ENCODE results near the gene ELAC2. TPM values are rescaled to one million over a fixed set of nuclear protein-coding genes. Genes with fewer than 3 reads are reported as not detected.

ELAC2 gene
- total and polyA plus RNA-seq, 11 donors = 28.2 to 114 (median 66.8) TPM

GRCh38 chr17:13014801-13015200 lies 3.0 kb downstream of the ELAC2 start:
- 91 to 97% (median 93%) methylated on average over 7 of the region's 7 CpGs for WGBS, 4 donors
- no peak overlapping the region for H3K4me3 ChIP-seq
- peaks cover 0 to 22% (median 11%) of the 10 kb centered on the region in 12 donors for H3K4me1 ChIP-seq
- H3K27me3 ChIP-seq = no peaks in the 10 kb centered on the region
- no peak for ATAC-seq
- intact Hi-C loops (cut with DNase I) = loop anchor here in 1 of 10 donors (5.0 kb wide), 1 partner anchor 348 kb away; the partner anchor contains the start of gene MYOCD
- no peaks in the 10 kb centered on the region for H3K9me3 ChIP-seq
- DNase-seq = no peak
- TF ChIP-seq, protein P1, sequence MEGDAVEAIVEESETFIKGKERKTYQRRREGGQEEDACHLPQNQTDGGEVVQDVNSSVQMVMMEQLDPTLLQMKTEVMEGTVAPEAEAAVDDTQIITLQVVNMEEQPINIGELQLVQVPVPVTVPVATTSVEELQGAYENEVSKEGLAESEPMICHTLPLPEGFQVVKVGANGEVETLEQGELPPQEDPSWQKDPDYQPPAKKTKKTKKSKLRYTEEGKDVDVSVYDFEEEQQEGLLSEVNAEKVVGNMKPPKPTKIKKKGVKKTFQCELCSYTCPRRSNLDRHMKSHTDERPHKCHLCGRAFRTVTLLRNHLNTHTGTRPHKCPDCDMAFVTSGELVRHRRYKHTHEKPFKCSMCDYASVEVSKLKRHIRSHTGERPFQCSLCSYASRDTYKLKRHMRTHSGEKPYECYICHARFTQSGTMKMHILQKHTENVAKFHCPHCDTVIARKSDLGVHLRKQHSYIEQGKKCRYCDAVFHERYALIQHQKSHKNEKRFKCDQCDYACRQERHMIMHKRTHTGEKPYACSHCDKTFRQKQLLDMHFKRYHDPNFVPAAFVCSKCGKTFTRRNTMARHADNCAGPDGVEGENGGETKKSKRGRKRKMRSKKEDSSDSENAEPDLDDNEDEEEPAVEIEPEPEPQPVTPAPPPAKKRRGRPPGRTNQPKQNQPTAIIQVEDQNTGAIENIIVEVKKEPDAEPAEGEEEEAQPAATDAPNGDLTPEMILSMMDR (IDR thresholded peaks at IDR 0.05) = no peak
- no peak for TF ChIP-seq POLR2A (IDR thresholded peaks at IDR 0.05)
- peaks cover 0 to 70% (median 65%) of the 10 kb centered on the region in 9 donors for H3K36me3 ChIP-seq
- H3K27ac ChIP-seq = no peak overlapping the region

GRCh38 chr17:13010959-13011358 lies 6.9 kb downstream of the ELAC2 start:
- Histone ChIP-seq H3K4me3 (no peak overlapping the region), H3K36me3 (peaks cover 0 to 100% (median 96%) of the 10 kb centered on the region in 9 donors), H3K27ac (no peak overlapping the region), H3K27me3 (no peaks in the 10 kb centered on the region), H3K9me3 (no peaks in the 10 kb centered on the region), H3K4me1 (peaks cover 0 to 4% (median 0%) of the 10 kb centered on the region in 12 donors)
- no peak for DNase-seq
- intact Hi-C loops (cut with DNase I) = no loop called here
- ATAC-seq = peak in 1 of 4 donors; percentile 64
- WGBS, 4 donors = 57 to 82% (median 75%) methylated on average over 7 of the region's 7 CpGs
- TF ChIP-seq POLR2A (IDR thresholded peaks at IDR 0.05) = no peak
- TF ChIP-seq, protein P1 (IDR thresholded peaks at IDR 0.05) = no peak

- intact Hi-C loops (cut with DNase I) = loop anchor here in 6 of 10 donors (10.0 kb wide), 7 partner anchors 64 to 824 kb away; partner anchors contain the start of gene MYOCD (in 1 of the 6)
- H3K36me3 ChIP-seq = peaks cover 0 to 100% (median 96%) of the 10 kb centered on the region in 9 donors
- no peaks in the 10 kb centered on the region for H3K4me1 ChIP-seq
- no peak overlapping the region for H3K4me3 ChIP-seq
- no peaks in the 10 kb centered on the region for H3K27me3 ChIP-seq
- DNase-seq (no peak), ATAC-seq (no peak)
- no peak for TF ChIP-seq POLR2A (IDR thresholded peaks at IDR 0.05)
- TF ChIP-seq, protein P1 (IDR thresholded peaks at IDR 0.05) = no peak
- WGBS, 4 donors = 86 to 87% (median 87%) methylated on average over 8 of the region's 8 CpGs
- no peak overlapping the region for H3K27ac ChIP-seq
- no peaks in the 10 kb centered on the region for H3K9me3 ChIP-seq
Observed at GRCh38 chr17:13008461-13008860, 9.4 kb downstream of the ELAC2 start.

GRCh38 chr17:13005530-13005929 lies 12.3 kb downstream of the ELAC2 start:
- no peaks in the 10 kb centered on the region for H3K27me3 ChIP-seq
- peaks cover 0 to 100% (median 96%) of the 10 kb centered on the region in 9 donors for H3K36me3 ChIP-seq
- intact Hi-C loops (cut with DNase I) = loop anchor here in 6 of 10 donors (10.0 kb wide), 7 partner anchors 61 to 821 kb away; partner anchors contain the start of gene MYOCD (in 1 of the 6)
- no peaks in the 10 kb centered on the region for H3K9me3 ChIP-seq
- peaks cover 0 to 7% (median 1%) of the 10 kb centered on the region in 12 donors for H3K4me1 ChIP-seq
- H3K27ac ChIP-seq = no peak overlapping the region
- WGBS, 4 donors = 79 to 85% (median 83%) methylated on average over 6 of the region's 6 CpGs
- H3K4me3 ChIP-seq = no peak overlapping the region
- no peak for TF ChIP-seq POLR2A (IDR thresholded peaks at IDR 0.05)
- TF ChIP-seq, protein P1 (IDR thresholded peaks at IDR 0.05) = no peak
- DNase-seq (no peak), ATAC-seq (no peak)
